Stimulated activated CD8-positive, alpha-beta memory T cell treated with anti-CD3 and anti-CD28 coated beads, Interleukin-7, amount 100 ng/mL, for 24 hours (primary cell): Measurements from ENCODE around the gene ARMC8.

Source experiments
- DNase-seq: peaks from one replicate; pipeline ENCODE4 v3.0.0-alpha.2; 2020; ENCODE audit warnings: low read depth

The ARMC8 gene

DNA sequence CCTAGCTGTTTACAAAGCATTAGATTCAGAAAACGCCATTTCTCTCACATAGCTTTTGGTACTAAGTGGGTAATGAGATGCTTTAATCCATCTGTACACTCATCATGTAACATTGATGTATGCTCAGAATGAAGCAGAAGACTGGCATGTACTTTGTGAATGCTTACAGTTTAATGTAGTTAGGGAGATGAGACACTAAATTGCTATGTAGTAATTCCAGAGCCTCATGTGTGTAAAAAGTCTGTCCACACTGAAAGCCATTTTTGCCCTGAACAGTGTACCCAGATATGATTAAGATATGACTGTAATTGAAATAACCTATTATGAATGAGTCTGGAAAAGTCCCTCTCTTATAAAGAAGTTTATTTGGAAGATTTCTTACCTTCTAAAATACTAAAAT lies 66.5 kb downstream of the ARMC8 start:
- no peak for DNase-seq

DNA sequence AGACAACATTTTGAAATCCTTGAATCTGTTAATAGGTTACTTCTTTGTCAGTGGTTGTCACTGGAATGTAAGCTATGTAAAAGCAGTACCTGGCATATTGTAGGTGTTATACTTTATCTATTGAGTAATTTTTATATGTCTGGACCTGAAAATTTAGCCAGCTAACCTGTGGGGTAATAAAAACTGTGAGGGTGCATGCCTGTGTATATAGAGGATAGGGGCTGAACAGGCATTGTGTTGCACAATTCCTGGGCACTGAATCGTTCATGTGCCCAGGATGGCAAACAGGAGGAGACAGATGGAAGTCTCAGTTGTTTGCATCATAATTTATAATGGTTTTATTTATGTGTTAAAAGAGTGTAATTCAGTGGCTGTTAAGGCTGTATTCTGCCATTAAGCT lies 67.1 kb downstream of the ARMC8 start:
- DNase-seq = no peak

DNA sequence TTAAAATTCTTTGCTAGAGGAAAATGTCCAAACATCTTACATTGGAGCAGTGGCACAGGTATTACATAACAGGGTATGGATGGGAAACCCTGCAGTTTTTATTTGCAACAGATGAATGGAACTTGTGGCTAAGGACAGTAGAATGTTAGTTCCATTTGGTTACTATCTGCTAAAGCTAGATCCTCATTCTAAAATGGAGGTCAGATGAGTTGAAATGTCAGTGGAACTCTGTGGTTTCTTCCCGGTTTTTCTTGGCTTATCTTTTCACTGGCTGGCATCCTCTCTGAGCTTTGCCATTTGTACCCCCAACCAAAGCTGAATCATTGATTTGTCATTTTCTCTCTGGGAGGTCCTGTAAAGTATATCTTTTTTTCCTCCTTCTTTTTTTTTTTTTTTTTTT lies 68.9 kb downstream of the ARMC8 start:
- no peak for DNase-seq

DNA sequence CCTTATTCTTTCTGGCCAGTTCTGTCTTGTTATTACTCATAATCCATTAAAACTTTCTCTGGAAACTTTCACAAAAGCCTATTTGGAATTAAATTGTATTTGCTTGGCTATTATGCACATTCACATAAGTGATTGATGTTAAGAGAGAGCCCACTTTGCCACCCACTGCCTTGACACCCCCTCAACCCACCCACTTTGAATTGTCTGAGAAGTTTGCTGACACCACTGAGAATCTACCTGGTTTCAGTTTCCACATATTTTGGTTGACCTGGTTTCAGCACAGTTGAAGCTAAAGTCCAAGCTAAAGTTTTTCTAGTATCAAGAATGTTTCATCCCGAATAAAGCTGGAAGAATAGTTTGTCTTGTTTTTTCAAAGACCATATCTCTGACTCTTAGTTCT lies 70.9 kb downstream of the ARMC8 start:
- no peak for DNase-seq

DNA sequence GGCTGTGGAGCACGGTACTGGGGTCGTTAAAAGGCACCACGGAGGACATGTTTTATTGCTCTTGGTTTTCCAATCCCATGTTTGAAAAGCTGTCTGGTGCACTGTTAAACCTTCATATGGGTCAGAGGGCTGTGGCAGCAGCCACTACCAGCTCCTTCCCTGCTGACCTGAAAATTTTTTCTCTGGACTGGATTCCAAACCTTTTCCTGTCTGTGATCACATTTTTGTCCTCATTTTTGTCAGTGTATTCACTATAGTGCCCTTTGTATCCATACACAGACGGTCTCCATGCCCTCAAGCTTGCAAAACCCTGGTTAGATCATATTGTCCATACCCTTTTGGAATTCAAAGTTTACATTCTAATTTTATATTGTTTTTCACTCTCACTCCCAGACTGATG lies 72.0 kb downstream of the ARMC8 start:
- DNase-seq = no peak

- DNase-seq = no peak
Measured at GRCh38 chr3:138260611-138261010, 73.5 kb downstream of the ARMC8 start.

GRCh38 chr3:138263104-138263503 lies 76.0 kb downstream of the ARMC8 start:
- no peak for DNase-seq

DNA sequence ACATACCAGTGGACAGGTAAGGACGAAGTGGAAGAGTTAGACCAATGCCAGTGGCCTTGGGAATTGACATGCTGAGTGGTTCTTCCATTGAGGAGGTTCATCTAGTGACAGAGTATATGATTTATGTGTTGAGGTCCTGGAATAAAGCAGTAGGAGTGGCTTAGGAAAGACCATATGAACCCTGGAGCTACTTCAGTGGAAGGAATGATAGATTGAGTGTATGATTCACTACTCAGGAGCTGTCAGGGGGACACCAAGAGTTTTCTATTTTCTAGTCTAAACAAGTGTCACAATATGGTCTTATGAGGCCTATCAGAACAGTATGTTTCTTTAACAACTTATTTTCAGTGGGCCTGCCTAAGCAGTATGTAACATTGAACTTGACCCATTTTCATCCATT lies 78.6 kb downstream of the ARMC8 start:
- DNase-seq = no peak

- no peak for DNase-seq
Measured at GRCh38 chr3:138267083-138267482, 80.0 kb downstream of the ARMC8 start.

GRCh38 chr3:138270245-138270644 lies 83.1 kb downstream of the ARMC8 start:
- DNase-seq = no peak

DNA sequence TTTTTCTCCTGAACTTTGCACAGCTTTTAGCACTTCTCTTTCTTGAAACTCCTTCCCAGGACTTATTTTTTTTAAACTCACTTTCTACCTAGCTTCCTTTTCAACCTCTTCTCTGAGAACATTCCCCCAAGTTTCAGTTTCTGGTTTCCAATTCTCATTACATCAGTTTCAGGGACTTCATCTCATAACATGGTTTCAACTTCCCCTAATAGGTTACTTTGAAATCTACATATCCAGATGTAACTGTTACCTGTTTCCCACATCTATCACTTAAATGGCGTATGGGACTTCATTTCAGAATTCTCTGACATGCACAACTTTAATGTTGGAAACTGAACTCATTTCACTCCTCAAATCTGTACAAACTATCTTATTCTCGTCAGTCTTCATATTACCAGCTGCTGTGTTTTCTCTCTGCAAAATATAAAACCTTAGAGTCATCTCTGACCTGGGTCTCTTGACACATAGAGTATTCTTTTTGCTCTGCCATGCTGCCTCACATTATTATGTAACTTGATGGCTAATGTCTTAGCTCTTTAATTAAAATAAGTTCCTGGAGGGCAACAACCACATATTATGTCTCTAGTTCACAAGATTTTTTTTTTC lies 84.2 kb downstream of the ARMC8 start:
- no peak for DNase-seq

DNA sequence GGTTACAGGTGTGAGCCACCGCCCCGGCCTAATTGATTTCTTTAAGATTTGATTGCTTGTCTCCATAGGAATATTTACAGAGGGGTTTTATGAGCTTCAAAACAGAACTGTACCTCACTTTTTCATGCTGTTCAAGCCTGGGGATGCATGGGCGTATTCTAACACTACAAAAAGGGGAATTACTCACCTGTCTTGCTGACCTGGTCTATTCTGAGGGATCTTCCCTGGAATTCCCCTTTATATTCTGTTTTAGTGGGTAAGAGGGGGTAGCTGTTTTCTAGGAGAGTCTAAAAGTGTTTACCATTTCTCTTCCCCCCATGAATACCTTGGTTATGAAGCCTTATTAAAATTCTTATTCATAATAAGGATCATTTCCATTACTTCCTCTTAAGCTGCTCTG lies 94.5 kb downstream of the ARMC8 start:
- no peak for DNase-seq

GRCh38 chr3:138282836-138283235 lies 95.7 kb downstream of the ARMC8 start:
- no peak for DNase-seq

GRCh38 chr3:138284079-138284478 lies 97.0 kb downstream of the ARMC8 start:
- DNase-seq = no peak

GRCh38 chr3:138284957-138285477 lies 97.9 kb downstream of the ARMC8 start:
- DNase-seq = no peak

GRCh38 chr3:138289260-138289659 lies 102.2 kb downstream of the ARMC8 start:
- no peak for DNase-seq

GRCh38 chr3:138289701-138290100 lies 102.6 kb downstream of the ARMC8 start:
- DNase-seq = no peak

DNA sequence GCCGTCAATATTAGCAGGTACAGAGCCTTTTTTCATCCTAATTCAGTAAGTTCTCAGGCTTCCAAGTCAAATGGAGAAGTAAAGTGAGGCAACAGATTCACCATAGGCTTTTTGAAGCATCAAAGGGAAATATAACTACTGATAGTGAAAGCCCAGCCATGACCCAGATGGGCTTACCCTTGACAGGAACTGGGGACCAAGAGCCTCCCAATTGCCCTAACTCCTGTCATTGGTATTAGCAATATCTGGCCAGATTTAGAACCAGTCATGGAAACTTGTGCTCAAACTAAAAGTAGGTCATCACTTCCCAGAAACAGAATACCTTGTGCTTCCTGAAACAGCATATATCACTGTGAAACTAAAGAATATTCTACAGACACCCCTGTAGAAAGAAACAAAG lies 109.5 kb downstream of the ARMC8 start:
- no peak for DNase-seq

DNA sequence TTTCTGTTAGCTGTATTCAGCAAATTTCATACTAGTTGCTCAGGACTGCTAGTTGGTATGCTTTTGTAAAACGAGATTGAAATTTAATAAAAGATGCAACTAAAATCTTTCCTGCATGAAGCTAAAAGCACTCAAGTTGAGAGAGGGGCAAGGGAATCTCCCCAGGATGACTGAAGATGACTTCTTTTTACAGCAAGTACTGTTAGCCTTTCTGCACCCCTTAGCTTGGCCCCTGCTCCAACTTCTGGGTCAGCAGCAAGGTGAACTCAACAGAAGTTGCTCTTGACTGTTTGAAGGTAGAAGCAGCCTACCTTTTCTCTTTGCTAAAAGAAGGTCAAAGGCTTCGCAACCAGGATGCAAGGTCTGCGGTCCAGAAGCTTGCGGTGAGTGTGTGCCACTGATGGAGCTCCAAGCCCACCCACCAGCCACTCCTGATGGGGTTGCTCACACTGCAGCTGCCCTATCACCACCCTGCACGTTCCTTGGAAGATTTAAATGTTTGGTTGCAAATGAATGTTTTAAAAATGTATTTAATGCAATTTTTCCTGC lies 110.0 kb downstream of the ARMC8 start:
- no peak for DNase-seq

DNA sequence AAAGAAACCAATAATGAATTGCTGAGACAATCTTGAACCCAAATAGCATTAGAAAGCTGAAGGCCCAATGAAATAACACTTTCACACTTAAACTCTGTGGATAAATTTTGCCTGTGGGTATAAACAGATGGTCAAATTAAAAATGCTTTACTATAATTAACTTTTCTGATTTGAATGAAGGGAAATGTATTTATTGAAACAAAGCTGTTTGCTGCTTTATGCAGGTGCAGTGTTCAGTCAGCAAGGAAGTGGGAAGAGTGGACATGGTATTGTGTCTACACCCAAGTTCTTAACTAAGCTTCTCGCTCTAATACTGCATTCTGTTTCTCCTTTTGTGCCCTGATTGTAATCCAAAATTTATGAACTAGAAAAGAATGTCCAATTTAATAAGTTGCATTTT lies 110.8 kb downstream of the ARMC8 start:
- no peak for DNase-seq

DNA sequence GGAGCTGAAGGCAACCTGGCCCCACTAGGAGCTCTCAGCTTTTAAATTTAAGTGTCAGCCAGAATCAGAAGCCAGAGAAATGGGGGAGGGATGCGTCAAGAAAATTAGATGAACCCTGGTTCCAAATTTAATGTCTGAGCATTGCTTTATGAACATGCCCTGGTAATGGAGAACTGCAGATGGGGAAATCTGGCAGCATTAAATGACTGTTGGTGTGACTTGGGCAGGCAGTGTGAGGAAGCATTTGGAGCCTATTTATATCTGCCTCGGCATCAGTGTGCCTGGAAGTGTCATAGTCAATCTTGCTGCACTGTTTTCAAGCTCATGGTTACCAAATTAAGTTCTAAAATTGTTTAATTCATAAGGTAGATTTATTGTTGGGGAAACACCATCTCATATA lies 113.5 kb downstream of the ARMC8 start:
- DNase-seq = no peak

DNA sequence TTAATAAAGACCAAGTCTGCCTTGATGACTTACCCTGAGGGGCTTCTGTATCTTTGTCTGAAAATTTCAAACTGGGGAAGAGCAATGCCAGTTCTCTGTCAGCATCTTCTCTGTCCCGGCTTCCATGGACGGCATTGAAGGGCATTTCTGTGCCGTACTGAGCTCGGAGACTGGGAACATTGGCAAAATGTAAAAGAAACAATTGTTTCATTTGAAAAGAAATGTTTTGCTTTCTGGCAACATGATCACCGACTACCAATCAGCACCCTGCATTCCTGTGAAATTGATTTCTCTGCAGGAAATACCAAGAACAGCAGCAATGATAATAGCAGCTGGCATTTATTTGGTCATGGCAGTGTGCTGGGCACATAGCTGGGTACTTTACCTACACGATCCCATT lies 116.4 kb downstream of the ARMC8 start:
- no peak for DNase-seq

DNA sequence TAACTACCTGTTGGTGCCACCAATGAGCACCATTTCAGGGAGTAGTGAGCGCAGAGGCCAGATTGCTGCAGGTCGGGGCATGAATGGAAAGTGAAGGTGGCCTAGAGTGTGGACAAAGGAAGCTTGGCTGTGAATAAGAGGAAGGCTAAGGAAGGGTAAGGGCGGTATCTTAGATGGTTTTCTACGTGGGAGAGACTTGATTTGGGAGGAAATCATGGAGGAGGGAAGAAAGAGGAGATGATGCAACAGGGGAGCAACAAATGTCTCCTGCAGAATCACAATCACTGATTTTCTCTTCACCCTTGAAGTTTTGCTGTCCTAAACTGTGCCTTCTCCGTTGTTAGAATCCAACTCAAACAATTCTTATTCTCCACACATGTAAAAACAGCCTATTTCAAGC lies 120.8 kb downstream of the ARMC8 start:
- DNase-seq = no peak

DNA sequence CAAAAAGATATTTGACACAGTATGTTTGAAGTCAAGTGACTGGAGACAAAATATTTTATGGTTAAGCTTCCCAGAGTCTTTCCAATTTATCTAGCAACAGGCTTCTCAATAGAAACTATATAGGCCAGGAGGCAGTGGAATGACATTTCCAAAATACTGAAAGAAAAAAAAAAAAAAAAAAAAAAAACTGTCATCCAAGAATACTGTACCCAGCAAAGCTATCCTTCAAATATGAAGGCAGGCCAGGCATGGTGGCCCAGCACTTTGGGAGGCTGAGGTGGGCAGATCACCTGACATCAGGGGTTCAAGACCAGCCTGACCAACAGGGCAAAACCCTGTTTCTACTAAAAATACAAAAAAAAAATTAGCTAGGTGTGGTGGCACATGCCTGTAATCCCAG lies 121.7 kb downstream of the ARMC8 start:
- DNase-seq = no peak
